Central memory CD4-positive, alpha-beta T cell (primary cell): ENCODE data around the gene ITPRIP.
A peak's percentile ranks its signal among the peaks of the same experiment; 100 is the strongest.

Source experiments
- DNase-seq: peaks from one replicate; pipeline ENCODE4 v3.0.0; 2022

ITPRIP gene

DNA sequence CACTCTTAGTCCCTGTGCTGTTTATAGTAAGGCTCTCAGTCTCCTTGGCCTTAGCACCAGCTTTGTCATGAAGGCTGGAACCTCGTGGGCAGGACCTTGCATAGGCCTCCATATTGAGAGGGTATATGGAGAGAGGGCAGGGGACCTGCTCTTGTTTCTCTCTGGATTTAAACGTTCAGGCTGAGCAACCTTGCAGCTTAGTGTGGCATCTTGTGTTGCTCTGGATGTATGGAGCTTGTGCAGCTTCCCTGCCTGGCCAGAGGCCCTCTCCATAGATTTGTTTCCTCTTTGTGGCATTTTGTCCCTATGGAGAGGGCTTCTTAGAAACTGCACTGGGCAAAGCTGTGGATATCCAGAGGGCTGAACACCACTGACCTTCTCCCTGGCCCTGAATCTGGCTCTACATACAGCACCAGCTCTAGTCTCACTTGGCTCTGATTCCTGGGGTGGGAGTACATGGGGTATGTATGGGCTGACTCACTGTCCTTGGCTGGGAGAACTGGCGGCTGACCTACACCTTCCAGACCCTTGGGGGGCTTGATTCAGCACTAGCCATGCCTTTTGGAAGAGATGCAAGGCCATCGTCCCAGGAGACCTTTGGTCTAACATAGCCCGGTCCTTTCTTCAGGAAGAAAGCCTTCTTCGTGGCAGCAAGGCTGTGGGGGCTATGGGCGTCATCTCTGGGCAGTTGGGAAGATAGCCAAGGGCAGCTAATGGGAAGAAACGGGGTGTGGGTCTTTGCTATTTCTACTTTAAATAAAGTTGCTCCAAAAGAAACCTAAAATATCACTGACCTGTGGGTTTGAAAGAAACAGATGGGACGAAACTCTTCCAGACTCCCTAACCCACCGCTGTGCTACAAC is 30.5 kb downstream of the ITPRIP start:
- no peak for DNase-seq

DNA sequence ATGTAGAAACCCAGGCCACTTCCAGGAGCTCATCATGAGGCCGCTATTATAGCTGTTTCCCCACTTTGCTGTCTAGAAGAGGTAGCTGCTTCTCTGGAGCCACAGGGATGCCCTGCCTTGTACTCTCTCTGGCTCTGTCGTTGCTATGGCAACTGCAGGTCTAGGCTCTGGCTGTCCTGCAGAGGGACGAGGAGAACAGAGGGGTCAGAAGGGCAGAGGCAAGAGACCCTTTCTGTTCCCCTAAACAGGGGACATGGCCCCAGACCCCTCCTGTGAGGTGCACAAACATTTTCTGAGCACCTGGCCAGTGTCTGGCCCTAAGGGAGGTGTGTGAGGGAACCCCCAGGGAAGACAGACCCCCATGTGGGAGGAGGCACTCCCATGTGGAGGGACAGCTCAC is 31.4 kb downstream of the ITPRIP start:
- DNase-seq = no peak

DNA sequence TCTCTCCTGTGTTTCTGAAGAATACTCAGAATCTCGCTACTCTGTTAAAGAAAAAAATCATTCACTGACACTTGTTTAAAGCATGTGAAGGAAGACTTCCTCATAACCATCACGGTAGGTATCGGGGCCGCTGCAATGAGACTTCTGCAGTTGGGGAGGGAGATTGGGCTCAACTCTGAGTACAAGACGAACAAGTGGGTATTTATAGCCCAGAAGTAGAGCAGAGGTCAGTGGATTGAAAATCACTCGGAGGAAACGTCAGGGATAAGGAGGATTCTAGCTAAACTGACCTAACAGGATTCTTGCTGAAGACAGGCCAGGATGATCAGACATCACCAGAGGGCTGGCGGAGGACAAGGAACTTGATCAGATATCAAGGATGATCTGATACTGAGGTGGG is 33.3 kb downstream of the ITPRIP start:
- no peak for DNase-seq

- no peak for DNase-seq
These were observed 33.9 kb downstream of the ITPRIP start for GRCh38 chr10:104304356-104304745.

DNA sequence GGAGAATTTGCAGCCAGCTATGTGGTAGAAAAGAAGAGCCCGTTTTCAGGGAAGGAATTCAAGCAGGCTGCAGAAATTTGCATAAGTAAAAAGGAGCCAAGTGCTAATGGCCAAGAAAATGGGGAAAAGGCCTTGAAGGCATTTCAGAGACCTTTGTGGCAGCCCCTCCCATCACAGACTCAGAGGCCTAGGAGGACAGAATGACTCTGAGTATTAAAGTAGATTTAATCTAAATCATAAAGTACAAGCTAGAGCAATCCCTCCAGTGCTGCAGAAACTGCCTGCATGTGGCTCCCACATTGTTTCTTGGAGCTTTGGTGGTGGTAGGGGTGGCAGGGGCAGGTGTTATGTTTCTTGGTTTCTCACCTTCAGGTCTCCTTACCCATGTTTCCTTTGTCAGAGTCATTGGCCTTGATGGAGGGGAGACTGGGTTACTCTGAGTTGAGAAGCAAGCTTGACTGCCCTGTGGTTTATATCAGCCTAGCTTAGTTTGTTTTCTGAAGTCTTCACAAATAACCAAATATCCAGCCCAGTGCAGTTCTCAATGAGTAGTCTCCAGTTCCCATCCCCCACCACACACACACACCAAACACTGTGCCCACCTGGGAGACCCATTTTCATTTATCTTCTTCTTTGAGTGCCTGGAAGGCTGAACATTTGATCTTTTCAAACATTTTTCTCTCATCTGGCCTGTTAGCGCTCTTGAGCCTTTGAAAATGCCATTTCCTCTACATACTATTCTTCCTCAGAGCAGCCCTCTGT is 34.5 kb downstream of the ITPRIP start:
- DNase-seq = no peak

GRCh38 chr10:104301907-104302690 is 36.2 kb downstream of the ITPRIP start:
- no peak for DNase-seq

GRCh38 chr10:104300736-104301292 is 37.5 kb downstream of the ITPRIP start:
- DNase-seq = no peak

GRCh38 chr10:104300002-104300735 is 38.1 kb downstream of the ITPRIP start:
- DNase-seq = no peak

- no peak for DNase-seq
These were observed 39.0 kb downstream of the ITPRIP start for GRCh38 chr10:104299031-104299904.

DNA sequence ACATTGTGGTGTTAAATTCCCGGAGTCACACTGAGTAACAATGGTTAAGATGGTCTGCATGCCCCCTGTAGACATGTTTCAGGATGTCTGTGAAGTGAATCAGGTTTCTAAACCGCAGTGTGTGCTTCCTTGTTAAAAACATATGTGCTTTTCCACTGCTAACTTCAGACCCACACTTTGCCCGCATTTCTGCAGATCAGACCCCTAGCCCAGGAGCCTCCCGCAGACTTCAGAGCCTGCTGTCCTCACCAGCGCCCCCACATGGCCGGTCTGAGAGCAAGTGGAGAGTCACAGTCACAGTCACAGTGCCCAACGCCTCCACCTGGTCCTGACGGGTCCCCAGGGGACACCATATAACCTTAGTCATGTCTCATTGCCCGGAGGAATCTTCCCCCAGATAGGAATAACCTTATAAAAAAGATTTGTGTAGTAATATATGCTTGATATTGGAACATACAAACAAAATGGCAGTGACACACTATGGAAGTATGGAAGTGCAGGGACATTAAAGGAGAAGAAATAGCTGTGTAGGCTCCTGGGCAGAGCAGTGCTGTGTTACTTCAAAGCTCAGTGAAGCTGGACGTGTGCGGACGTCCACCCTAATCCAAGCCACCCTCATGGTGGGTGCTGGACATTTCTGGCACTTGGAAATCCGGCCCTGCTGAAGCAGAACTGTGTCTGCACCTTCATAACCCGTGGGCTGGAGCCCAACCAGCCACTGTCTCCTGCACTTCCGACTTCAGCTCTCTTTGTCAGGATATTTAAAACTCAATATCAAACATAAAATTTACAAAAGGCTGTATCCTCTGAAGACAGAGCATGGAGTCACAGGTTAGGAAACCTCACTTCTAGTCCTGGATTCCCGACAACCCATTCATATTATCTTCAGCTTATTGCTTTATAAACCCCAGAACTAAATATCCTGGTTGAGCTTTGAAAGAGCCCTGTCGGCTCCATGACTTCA is 40.3 kb downstream of the ITPRIP start:
- DNase-seq = no peak

DNA sequence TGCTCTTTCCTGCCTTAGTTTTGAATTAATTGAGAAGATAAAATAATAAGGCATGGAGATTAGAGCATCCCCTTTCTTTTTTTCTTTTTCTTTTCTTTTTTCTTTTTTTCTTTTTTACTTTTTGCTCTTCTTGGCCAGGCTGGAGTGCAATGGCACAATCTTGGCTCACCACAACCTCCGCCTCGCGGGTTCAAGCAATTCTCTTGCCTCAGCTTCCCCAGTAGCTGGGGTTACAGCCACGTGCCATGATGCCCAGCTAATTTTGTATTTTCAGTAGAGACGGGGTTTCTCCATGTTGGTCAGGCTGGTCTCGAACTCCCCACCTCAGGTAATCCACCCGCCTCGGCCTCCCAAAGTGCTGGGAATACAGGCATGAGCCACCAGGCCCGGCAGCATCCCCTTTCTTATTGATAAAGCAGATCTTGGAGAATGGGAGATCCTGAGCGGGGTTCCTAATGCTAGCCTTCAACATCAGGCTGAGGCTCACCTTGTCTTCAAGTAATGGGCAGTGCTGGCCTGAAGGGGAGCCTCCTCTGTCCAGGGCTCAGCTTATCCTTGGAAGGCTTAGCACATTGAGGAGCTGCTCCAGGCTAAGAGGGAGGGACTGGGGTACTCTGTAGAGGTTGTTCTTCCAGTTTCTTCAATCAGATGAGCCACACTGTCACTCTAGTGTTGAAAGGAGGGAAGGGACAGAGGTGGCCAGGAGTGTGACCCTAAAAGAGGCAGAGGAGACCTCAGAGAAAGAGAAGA is 41.4 kb downstream of the ITPRIP start:
- no peak for DNase-seq

DNA sequence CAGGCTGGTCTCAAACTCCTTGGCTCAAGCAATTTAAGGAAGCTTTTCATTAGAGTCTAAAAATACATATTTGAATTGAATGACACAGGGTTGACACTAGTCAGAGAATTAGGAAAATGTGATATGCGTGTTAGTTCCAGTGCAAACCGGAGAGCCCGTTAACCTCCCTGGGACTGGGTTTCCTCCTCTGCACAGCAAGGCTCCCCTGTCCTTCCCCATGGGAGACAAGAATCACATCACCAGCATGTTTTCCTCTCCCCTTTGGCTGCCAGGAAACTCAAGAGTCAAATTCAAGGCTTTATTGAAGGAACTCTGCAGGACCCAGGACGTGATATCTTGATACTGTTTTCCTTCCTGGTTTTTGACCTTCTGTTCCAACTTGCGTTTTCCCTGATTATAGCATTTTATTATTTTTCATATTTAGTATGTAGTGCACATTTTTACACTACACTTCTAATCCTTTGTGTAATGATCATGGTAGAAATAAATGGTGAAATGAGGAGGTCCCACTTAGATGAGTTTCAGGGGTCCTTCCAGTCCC is 44.4 kb downstream of the ITPRIP start:
- DNase-seq = no peak

DNA sequence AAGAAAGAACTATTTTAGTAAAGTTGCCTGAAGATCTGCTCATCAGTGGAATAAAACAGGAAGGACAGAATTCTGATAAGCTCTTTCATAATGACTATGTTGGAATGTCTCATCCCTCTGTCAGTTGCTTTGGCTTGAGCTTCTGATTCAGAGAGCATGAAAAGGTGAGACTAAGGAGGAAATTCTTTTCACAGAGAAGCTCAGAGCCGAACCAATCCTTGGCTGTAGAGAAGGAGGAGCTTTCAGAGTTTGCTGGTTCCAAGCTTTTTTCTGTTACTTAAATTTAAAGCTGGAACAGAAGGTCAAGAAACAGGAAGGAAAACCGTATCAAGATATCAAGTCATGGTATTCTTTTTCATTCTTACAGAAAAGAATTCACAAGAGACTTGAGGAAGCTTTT is 45.3 kb downstream of the ITPRIP start:
- DNase-seq = no peak

DNA sequence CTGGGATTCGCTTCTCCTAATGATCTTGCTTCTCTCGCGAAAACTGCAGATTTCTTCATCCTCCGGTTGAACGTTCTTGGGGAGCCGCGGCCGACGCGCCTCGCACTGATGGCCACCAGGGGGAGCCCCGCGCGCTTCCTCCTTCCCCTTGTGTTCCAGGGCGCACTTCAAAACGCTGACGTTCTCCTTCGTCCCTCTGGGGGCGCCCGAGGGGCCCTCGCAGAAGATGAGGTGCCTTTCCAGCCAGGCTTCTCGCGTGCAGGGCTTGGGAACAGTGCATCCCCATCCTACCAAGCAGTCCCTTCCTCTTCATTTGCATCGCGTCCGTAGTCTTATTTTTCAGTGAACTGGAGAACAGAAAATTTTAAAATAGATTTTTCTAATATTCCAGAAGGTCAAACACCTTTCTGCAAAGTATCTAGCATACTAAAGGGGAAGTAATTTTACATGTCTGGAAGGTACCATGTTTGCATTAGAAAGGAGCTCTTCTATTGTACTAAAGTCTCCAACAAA is 46.8 kb downstream of the ITPRIP start:
- peak; percentile 82 for DNase-seq

DNA sequence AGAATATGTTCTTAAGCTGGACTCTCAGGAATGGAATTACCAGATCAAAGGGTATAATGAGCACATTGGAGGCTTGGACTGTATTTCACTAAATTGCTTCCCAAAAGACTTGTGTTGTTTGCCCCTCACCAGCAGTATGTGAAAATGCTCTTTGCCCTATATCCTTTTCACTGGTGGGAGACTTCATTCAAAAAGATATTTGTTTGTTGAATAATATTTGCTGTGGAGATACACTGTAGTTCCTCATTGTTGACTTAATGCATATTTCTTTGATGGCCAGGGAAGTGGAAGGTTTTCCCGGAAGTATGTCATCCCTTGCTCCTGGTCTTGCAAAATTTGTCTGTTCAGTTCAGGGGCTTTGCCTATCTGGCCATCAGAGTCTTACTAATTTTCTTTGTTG is 49.9 kb downstream of the ITPRIP start:
- no peak for DNase-seq

GRCh38 chr10:104286939-104287338 is 51.3 kb downstream of the ITPRIP start:
- no peak for DNase-seq

DNA sequence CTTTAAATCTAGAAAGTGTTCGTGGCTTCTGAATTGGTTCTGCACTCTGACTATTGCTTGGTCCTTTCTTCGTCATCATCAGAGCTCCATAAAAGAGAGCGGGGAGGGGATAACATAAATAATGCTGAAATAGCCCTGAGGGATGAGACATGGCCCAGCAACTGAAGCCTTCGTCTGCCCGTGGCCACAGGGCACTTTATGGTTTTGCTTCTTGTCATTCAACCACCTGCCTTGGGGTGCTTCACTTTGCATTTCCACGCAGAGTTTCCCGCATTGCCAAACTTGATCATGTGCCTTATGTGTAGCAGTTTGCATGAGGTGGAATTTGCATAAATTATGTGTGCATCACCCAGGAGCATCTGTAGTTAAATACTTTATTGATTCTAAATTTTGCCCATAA is 53.4 kb downstream of the ITPRIP start:
- no peak for DNase-seq

DNA sequence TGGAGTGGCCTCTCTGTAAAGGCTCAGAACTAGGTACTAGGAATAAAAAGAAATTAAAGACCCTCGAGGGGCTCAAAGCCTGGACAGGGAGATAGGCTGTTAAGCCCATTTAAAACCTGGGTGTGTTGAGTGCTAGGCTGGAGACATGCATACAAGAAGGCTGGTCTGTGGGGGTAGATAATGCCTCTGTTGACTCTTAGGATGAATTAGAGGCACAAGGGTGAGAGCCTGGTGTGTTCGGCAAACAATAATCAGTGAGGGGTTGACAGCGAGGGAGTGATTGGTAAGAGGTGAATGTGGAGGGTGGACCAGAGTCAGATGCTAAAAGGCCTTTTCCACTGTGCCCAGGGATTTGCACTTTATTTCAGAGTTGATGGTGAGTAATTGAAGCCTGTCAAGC is 56.6 kb downstream of the ITPRIP start:
- DNase-seq = no peak
